Mucosa of gallbladder (tissue), 1 donor: ENCODE measurements around the gene MSGN1. TPM values are rescaled to one million over a fixed set of nuclear protein-coding genes. Genes with fewer than 3 reads are reported as not detected.
"Not testable (repeated sequence)": the region's sequence is repeated elsewhere in the genome, so short reads cannot be mapped to it uniquely, and the experiment has no call there.

Experiments
- DNase-seq: peaks from one replicate; pipeline ENCODE4 v3.0.0-alpha.2; 2020; ENCODE audit warnings: low spot score
- total RNA-seq: library from RNA; stranded (reverse); gene quantifications from one replicate; pipeline ENCODE4 v1.2.1, GENCODE V29; 2021
- donor health status: DM: no; HTN: no; CAD: no.

Gene MSGN1
- total RNA-seq, 1 donor from 2014 or later: not detected

- DNase-seq: no peak
Measured at GRCh38 chr2:17805717-17806363, 10.4 kb upstream of the MSGN1 start.

- no peak for DNase-seq
Measured at GRCh38 chr2:17813010-17813741, 3.1 kb upstream of the MSGN1 start.

- no peak for DNase-seq
Measured at GRCh38 chr2:17813742-17814473, 2.4 kb upstream of the MSGN1 start.

- no peak for DNase-seq
Measured at GRCh38 chr2:17814601-17815000, 1.7 kb upstream of the MSGN1 start.

GRCh38 chr2:17815468-17816184, 634 bp upstream of the MSGN1 start:
- DNase-seq: no peak

- DNase-seq: no peak
Measured at GRCh38 chr2:17818235-17818815, 2.1 kb downstream of the MSGN1 start.

- no peak for DNase-seq
Measured at GRCh38 chr2:17821080-17821479, 4.8 kb downstream of the MSGN1 start.

GRCh38 chr2:17821535-17822444, 5.5 kb downstream of the MSGN1 start:
- DNase-seq: no peak

- DNase-seq: no peak
Measured at GRCh38 chr2:17822445-17823117, 6.3 kb downstream of the MSGN1 start.

- not testable (repeated sequence) for DNase-seq
Measured at GRCh38 chr2:17823646-17824045, 7.4 kb downstream of the MSGN1 start.

- no peak for DNase-seq
Measured at GRCh38 chr2:17827316-17827715, 11.1 kb downstream of the MSGN1 start.

GRCh38 chr2:17827785-17828184, 11.5 kb downstream of the MSGN1 start:
- DNase-seq: no peak

GRCh38 chr2:17830053-17831034, 14.1 kb downstream of the MSGN1 start:
- DNase-seq: peak; percentile 68

GRCh38 chr2:17835516-17835915, 19.3 kb downstream of the MSGN1 start:
- no peak for DNase-seq

- DNase-seq: no peak
Measured at GRCh38 chr2:17839959-17840358, 23.7 kb downstream of the MSGN1 start.

GRCh38 chr2:17843457-17843856, 27.2 kb downstream of the MSGN1 start:
- no peak for DNase-seq

- DNase-seq: no peak
Measured at GRCh38 chr2:17845806-17846205, 29.5 kb downstream of the MSGN1 start.

- no peak for DNase-seq
Measured at GRCh38 chr2:17846676-17847075, 30.4 kb downstream of the MSGN1 start.

- DNase-seq: no peak
Measured at GRCh38 chr2:17847236-17847635, 31.0 kb downstream of the MSGN1 start.
